Occipital lobe (tissue), 2 donors: ENCODE results near the gene EPS8L2. TPM values are rescaled to one million over a fixed set of nuclear protein-coding genes. Genes with fewer than 3 reads are reported as not detected.

Experiments
- DNase-seq: peaks from one replicate; lab custom pipeline; 2025; lab: John Stamatoyannopoulos, UW
- total RNA-seq: library from RNA; depleted of rRNA; stranded (reverse); fragments of >200 nt; gene quantifications from one replicate; pipeline ENCODE4 v1.2.3, GENCODE V29; 2014

Gene EPS8L2
- total RNA-seq, 1 donor from 2014 or later = 1.4 TPM

DNA sequence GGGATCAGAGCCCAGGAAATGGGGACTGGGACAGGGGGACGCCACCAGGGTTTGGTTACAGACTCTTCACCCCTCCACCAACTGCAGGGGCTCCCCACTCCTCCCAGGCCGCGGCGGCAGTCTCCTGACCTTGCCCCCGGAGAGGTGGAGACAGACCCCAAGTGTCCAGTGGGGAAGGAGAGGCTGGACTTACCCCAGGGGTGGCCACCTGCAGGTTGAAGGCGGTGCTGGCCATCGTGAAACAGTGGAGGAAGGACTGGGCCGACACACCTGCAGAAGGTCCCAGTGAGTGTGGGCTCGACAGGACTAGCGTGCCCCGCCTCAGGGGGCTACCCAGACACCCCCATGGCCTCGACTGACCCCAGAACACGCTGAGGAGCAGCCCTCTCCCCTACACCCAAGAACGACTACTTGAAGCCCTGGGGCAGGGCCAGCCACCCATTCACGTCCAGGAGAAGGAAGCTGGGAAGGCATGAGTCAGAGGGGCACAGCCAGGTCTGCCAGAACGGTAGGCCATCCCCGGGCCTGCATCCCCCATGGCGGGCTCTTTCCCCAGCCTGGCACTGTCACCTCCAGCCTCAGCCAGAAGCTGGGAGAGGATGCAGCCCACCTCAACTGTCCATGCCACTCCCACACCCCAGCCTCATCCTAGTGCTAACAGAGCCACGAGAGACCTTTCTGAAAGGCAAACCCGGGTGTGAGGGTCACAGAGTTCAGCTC is 69.0 kb downstream of the EPS8L2 start:
- no peak for DNase-seq

DNA sequence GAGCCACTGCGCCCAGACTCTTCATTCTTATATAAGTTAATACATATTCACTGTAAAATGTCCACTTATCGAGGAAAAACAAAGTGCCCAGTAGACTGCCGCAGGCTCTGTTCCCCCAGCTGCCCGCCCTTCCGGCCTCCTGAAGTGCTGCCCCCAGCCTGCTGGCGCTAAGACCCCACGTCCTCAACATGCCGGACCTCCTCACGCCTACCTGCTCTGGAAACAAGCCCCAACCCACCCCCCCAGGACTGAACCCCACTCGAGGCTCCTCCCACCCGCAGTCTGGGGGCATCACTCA is 70.2 kb downstream of the EPS8L2 start:
- no peak for DNase-seq

- no peak for DNase-seq
Observed at GRCh38 chr11:776561-777287, 70.7 kb downstream of the EPS8L2 start.

Other genes with a start within 250 kb of the EPS8L2 start
- 42.1 TPM for gene RNH1, start 199.0 kb upstream of the EPS8L2 start, total RNA-seq
- 27.0 TPM for gene HRAS, start 170.7 kb upstream of the EPS8L2 start, total RNA-seq
- gene LRRC56, start 168.7 kb upstream of the EPS8L2 start, total RNA-seq = 1.1 TPM
- gene LMNTD2, start 145.5 kb upstream of the EPS8L2 start, total RNA-seq = 0.16 TPM
- gene RASSF7, start 145.3 kb upstream of the EPS8L2 start, total RNA-seq = 2.5 TPM
- 27.3 TPM for gene PHRF1, start 129.8 kb upstream of the EPS8L2 start, total RNA-seq
- 7.6 TPM for gene IRF7, start 90.3 kb upstream of the EPS8L2 start, total RNA-seq
- not detected for gene CDHR5, start 81.3 kb upstream of the EPS8L2 start, total RNA-seq
- not detected for gene SCT, start 79.0 kb upstream of the EPS8L2 start, total RNA-seq
- gene DRD4, start 69.0 kb upstream of the EPS8L2 start, total RNA-seq = 0.16 TPM
- gene DEAF1, start 11.0 kb upstream of the EPS8L2 start, total RNA-seq = 50.7 TPM
- gene TMEM80, start 10.4 kb upstream of the EPS8L2 start, total RNA-seq = 11.7 TPM
- 61.0 TPM for gene TALDO1, start 41.2 kb downstream of the EPS8L2 start, total RNA-seq
- gene GATD1, start 71.3 kb downstream of the EPS8L2 start, total RNA-seq = 22.3 TPM
- gene CEND1, start 83.9 kb downstream of the EPS8L2 start, total RNA-seq = 5.9 TPM
- 15.0 TPM for gene SLC25A22, start 92.0 kb downstream of the EPS8L2 start, total RNA-seq
- 5.1 TPM for gene PIDD1, start 99.0 kb downstream of the EPS8L2 start, total RNA-seq
- gene RPLP2, start 103.7 kb downstream of the EPS8L2 start, total RNA-seq = 227 TPM
- gene PNPLA2, start 112.7 kb downstream of the EPS8L2 start, total RNA-seq = 5.3 TPM
- gene CRACR2B, start 121.7 kb downstream of the EPS8L2 start, total RNA-seq = 0.31 TPM
- 44.1 TPM for gene CD151, start 126.7 kb downstream of the EPS8L2 start, total RNA-seq
- 14.5 TPM for gene POLR2L, start 136.3 kb downstream of the EPS8L2 start, total RNA-seq
- gene TSPAN4, start 136.6 kb downstream of the EPS8L2 start, total RNA-seq = 18.6 TPM
- gene CHID1, start 204.6 kb downstream of the EPS8L2 start, total RNA-seq = 20.9 TPM
- gene AP2A2, start 219.6 kb downstream of the EPS8L2 start, total RNA-seq = 35.6 TPM